B cell (primary cell): ENCODE data around the gene TP53I13. TPM values are rescaled to one million over a fixed set of nuclear protein-coding genes. Genes with fewer than 3 reads are reported as not detected.

Source experiments
- ATAC-seq: fragments of 200-7000 bp; cut with Tn5 transposase; one replicate; pipeline ENCODE4 v1.10.0; 2021; ENCODE audit warnings: low read depth, mild to moderate bottlenecking, moderate number of reproducible peaks, moderate library complexity
- CTCF ChIA-PET: fragments of 350-600 bp; sonication (Branson Sonifier 250); formaldehyde crosslinking; loops from one replicate; lab custom pipeline; 2021; ENCODE audit warnings: antibody characterized with exemption, inconsistent platforms; lab: Charles Lee
- POLR2A ChIA-PET: fragments of 350-600 bp; sonication (Branson Sonifier 250); formaldehyde crosslinking; loops from one replicate; lab custom pipeline; 2021; ENCODE audit warnings: antibody characterized with exemption; lab: Charles Lee
- DNase-seq: peaks from one replicate; pipeline ENCODE4 v3.0.0; 2013
- H2AFZ ChIP-seq: 2 replicates; pipeline ENCODE4 v1.6.1; 2012; ENCODE audit warnings: mild to moderate bottlenecking, low read depth, low read length; ENCODE audit not compliant: insufficient read depth, poor library complexity, severe bottlenecking
- H3K27ac ChIP-seq, 2 donors: 1 replicate in 1 of 2; 2 replicates in 1 of 2; pipeline ENCODE4 v1.5.1; 2012 to 2013; ENCODE audit warnings: low read length in 2 of 2, mild to moderate bottlenecking in 2 of 2, moderate library complexity in 1 of 2
- H3K27me3 ChIP-seq, 4 experiments: fragments of 200-600 bp in 1 of 4; sonication (generic) in 1 of 4; replicated peaks in 1 of 4; 1 replicate in 2 of 4; 2 replicates in 2 of 4; pipeline versions ENCODE4 v1.6.1 to v1.7.0; 2013 to 2016; ENCODE audit warnings: low read length in 3 of 4, mild to moderate bottlenecking in 2 of 4, mixed read lengths in 1 of 4, moderate library complexity in 1 of 4; ENCODE audit not compliant: insufficient read depth in 4 of 4, control insufficient read depth in 3 of 4; ENCODE audit errors: control extremely low read depth in 1 of 4
- H3K36me3 ChIP-seq, 2 experiments: replicated peaks in 1 of 2; 1 replicate in 1 of 2; 2 replicates in 1 of 2; pipeline versions ENCODE4 v1.6.1 to v1.7.1; 2013; ENCODE audit warnings: low read length in 1 of 2; ENCODE audit not compliant: insufficient read depth in 2 of 2, control insufficient read depth in 1 of 2; ENCODE audit errors: control extremely low read depth in 1 of 2, extremely low read depth in 1 of 2
- H3K4me1 ChIP-seq, 2 donors: fragments of 200-600 bp in 1 of 2; sonication (generic) in 1 of 2; 1 replicate in 1 of 2; 2 replicates in 1 of 2; pipeline versions ENCODE4 v1.5.1 to v1.6.1; 2013 to 2017; ENCODE audit warnings: low read length in 2 of 2; ENCODE audit not compliant: control insufficient read depth in 2 of 2, insufficient read depth in 2 of 2
- H3K4me2 ChIP-seq: replicated peaks from 2 replicates; pipeline ENCODE3; 2012; ENCODE audit warnings: mild to moderate bottlenecking, low read depth, low read length; ENCODE audit not compliant: poor library complexity, severe bottlenecking
- H3K4me3 ChIP-seq, 5 experiments: fragments of 200-600 bp in 1 of 5; sonication (generic) in 1 of 5; 1 replicate in 3 of 5; 2 replicates in 2 of 5; pipeline versions ENCODE4 v1.5.1 to v1.7.0; 2011 to 2016; ENCODE audit warnings: low read length in 4 of 5, mild to moderate bottlenecking in 4 of 5, low read depth in 2 of 5, control low read depth in 1 of 5, moderate library complexity in 1 of 5; ENCODE audit not compliant: insufficient read depth in 1 of 5; ENCODE audit errors: control extremely low read depth in 1 of 5, extremely low read depth in 1 of 5
- H3K79me2 ChIP-seq: fragments of 200-600 bp; sonication (generic); one replicate; pipeline ENCODE4 v1.6.0; 2016; ENCODE audit warnings: low read length; ENCODE audit not compliant: control insufficient read depth, insufficient read depth
- H3K9ac ChIP-seq: fragments of 200-600 bp; sonication (generic); 2 replicates; pipeline ENCODE4 v1.6.1; 2017; ENCODE audit warnings: mild to moderate bottlenecking, low read length, moderate library complexity
- H3K9me3 ChIP-seq, 3 donors: one replicate each; pipeline versions ENCODE4 v1.6.1 to v1.7.1; 2013; ENCODE audit warnings: low read length in 2 of 3; ENCODE audit not compliant: control insufficient read depth in 2 of 3, insufficient read depth in 1 of 3; ENCODE audit errors: control extremely low read depth in 1 of 3
- H4K20me1 ChIP-seq: 2 replicates; pipeline ENCODE4 v1.6.0; 2012; ENCODE audit warnings: mild to moderate bottlenecking, low read length; ENCODE audit not compliant: insufficient read depth, control insufficient read depth, poor library complexity, severe bottlenecking
- H3K27ac Mint-ChIP-seq: one replicate; pipeline ENCODE4 v1.8.0; 2021; ENCODE audit warnings: mixed read lengths
- H3K27me3 Mint-ChIP-seq: one replicate; pipeline ENCODE4 v1.8.0; 2021; ENCODE audit warnings: mixed read lengths
- H3K4me1 Mint-ChIP-seq: one replicate; pipeline ENCODE4 v1.8.0; 2021; ENCODE audit warnings: mixed read lengths
- H3K4me3 Mint-ChIP-seq: one replicate; pipeline ENCODE4 v1.8.0; 2021; ENCODE audit warnings: mixed read lengths
- H3K9me3 Mint-ChIP-seq: one replicate; pipeline ENCODE4 v1.8.0; 2022; ENCODE audit warnings: mixed read lengths; ENCODE audit not compliant: insufficient read depth
- EZH2 ChIP-seq: IDR thresholded peaks from 2 replicates; pipeline ENCODE4 v1.6.1; 2012; ENCODE audit warnings: borderline replicate concordance, low read depth, mild to moderate bottlenecking, moderate library complexity, low read length; ENCODE audit not compliant: insufficient read depth, poor library complexity, severe bottlenecking
- WGBS: methylation state at CpG from one replicate; pipeline ENCODE4 v1.1.5; 2013; ENCODE audit warnings: missing lambda C conversion rate; ENCODE audit not compliant: insufficient coverage; 5-methylcytosine and 5-hydroxymethylcytosine counted together
- intact Hi-C: fragments of 100-400 bp; cut with micrococcal nuclease; formaldehyde crosslinking; loops from one replicate; pipeline ENCODE4 v1.10.0; 2022
- polyA plus RNA-seq: library from polyadenylated mRNA; depleted of rRNA; stranded (reverse); fragments of >200 nt; gene quantifications from 2 replicates; pipeline ENCODE4 v1.2.3, GENCODE V29; 2012
- total RNA-seq, 2 donors: library from RNA; stranded (reverse); fragments of 120-200 nt in 1 of 2; gene quantifications; 1 replicate in 1 of 2; 2 replicates in 1 of 2; pipeline versions ENCODE4 v1.2.3 to v1.2.4, GENCODE V29; 2013 to 2022
- TF ChIP-seq, protein P1 (sequence below): fragments of 200-600 bp; IDR thresholded peaks from one replicate; pipeline ENCODE4 v1.8.0; 2022; ENCODE audit warnings: antibody characterized with exemption, mild to moderate bottlenecking

TP53I13 gene
- total and polyA plus RNA-seq, 2 donors (not counting 1 experiment from before 2014, with no cell fraction given), result 224 to 287 TPM

DNA sequence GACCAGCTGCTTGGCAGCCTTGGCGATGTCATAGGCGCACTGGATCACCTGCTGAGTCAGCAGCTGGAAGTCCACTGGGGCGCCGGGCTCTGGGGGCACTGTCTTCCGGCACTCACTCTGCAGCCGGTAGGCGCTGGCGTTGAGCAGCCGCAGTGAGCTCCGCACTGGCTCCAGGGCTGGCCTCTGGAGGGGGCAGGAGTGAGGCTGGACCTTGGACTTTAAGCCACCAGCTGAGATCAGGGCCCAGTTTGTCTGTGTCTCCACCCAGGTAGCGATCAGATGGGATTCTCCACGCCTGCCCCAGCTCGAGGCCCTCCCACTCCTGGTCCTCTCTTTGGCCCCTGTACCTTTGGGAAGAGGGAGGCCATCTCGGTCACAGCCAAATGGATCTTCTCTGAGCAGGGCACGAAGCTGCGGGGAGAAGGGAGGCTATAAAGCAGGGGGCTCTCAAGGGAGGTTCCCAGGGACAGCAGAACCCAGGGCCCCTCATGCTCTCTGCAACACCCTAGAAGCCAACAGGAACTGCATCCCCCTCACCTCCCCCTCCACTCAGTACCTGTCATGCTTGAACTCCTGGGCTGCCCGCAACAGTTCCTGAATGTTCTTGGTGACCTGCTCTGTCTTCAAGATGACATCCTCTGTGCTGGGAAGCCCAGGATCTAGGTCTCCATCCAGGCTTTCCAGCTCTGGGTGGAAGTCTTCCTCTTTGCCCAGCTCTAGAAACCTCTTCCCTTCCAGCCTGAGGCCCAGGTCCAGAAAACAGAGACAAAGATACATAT, 6.4 kb downstream of the TP53I13 start:
- Histone ChIP-seq H3K4me3 (no peak overlapping the region), H2AFZ (no peak overlapping the region), H3K27ac (no peak overlapping the region), H4K20me1 (peaks cover 44% of the 10 kb centered on the region), H3K4me1 (peaks cover 9 to 20% of the 10 kb centered on the region in 2 donors), H3K36me3 (peaks cover 0 to 59% of the 10 kb centered on the region in 2 experiments), H3K79me2 (peaks cover 21% of the 10 kb centered on the region), H3K9ac (no peak overlapping the region), H3K9me3 (no peaks in the 10 kb centered on the region), H3K27me3 (no peaks in the 10 kb centered on the region), H3K4me2 (peak overlapping the region; percentile 37)
- intact Hi-C loops, result no loop called here
- 89% methylated on average over 14 of the region's 17 CpGs for WGBS
- H3K27ac Mint-ChIP-seq, result peak overlapping the region; percentile 41
- H3K4me3 Mint-ChIP-seq, result no peak overlapping the region
- TF ChIP-seq EZH2, result no peak
- TF ChIP-seq, protein P1, sequence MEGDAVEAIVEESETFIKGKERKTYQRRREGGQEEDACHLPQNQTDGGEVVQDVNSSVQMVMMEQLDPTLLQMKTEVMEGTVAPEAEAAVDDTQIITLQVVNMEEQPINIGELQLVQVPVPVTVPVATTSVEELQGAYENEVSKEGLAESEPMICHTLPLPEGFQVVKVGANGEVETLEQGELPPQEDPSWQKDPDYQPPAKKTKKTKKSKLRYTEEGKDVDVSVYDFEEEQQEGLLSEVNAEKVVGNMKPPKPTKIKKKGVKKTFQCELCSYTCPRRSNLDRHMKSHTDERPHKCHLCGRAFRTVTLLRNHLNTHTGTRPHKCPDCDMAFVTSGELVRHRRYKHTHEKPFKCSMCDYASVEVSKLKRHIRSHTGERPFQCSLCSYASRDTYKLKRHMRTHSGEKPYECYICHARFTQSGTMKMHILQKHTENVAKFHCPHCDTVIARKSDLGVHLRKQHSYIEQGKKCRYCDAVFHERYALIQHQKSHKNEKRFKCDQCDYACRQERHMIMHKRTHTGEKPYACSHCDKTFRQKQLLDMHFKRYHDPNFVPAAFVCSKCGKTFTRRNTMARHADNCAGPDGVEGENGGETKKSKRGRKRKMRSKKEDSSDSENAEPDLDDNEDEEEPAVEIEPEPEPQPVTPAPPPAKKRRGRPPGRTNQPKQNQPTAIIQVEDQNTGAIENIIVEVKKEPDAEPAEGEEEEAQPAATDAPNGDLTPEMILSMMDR, result no peak
- DNase-seq (peak; percentile 50), ATAC-seq (no peak)
- CTCF ChIA-PET, result interaction anchor here (0.6 to 24.3 kb wide), 5 partner anchors 15 to 235 kb away, joined by 3 to 336 read pairs (median 39); partner anchors contain the start of gene ANKRD13B
- no peaks in the 10 kb centered on the region for H3K9me3 Mint-ChIP-seq
- H3K27me3 Mint-ChIP-seq, result no peaks in the 10 kb centered on the region
- H3K4me1 Mint-ChIP-seq, result peaks cover 18% of the 10 kb centered on the region
- POLR2A ChIA-PET, result no interaction called here
